Ovary (tissue), 9 donors: ENCODE data around the gene SLC51A. TPM values are rescaled to one million over a fixed set of nuclear protein-coding genes. Genes with fewer than 3 reads are reported as not detected.
"Not testable (repeated sequence)": the region's sequence is repeated elsewhere in the genome, so short reads cannot be mapped to it uniquely, and the experiment has no call there.

ENCODE experiments used
- DNase-seq, 5 donors: peaks; one replicate each; pipeline ENCODE4 v3.0.0-alpha.2; 2019 to 2020
- H3K27ac ChIP-seq, 2 donors: fragments of 200-600 bp; one replicate each; pipeline versions ENCODE4 v1.5.1 to v1.8.0; 2019 to 2022
- H3K27me3 ChIP-seq: fragments of 200-600 bp; one replicate; pipeline ENCODE4 v1.8.0; 2022
- H3K36me3 ChIP-seq: fragments of 200-600 bp; sonication (generic); one replicate; pipeline ENCODE4 v1.5.1; 2019
- H3K4me1 ChIP-seq: one replicate; pipeline ENCODE4 v1.8.1; 2013; ENCODE audit warnings: mild to moderate bottlenecking, moderate library complexity; ENCODE audit not compliant: insufficient read depth
- H3K4me3 ChIP-seq: fragments of 200-600 bp; sonication (generic); one replicate; pipeline ENCODE4 v1.5.1; 2017
- H3K9me3 ChIP-seq, 2 donors: fragments of 200-600 bp in 1 of 2; sonication (generic) in 1 of 2; one replicate each; pipeline versions ENCODE4 v1.5.1 to v1.8.1; 2013 to 2019; ENCODE audit warnings: mild to moderate bottlenecking in 1 of 2, moderate library complexity in 1 of 2
- CTCF ChIP-seq, 3 donors: fragments of 450-650 bp in 2 of 3; fragments of 200-600 bp in 1 of 3; IDR thresholded peaks; one replicate each; pipeline versions ENCODE4 v1.5.1 to v1.8.0; 2016 to 2022; ENCODE audit warnings: antibody characterized with exemption in 3 of 3, mild to moderate bottlenecking in 1 of 3
- EP300 ChIP-seq: sonication (generic); formaldehyde crosslinking; IDR thresholded peaks from one replicate; pipeline ENCODE4 v1.6.1; 2017; ENCODE audit warnings: antibody characterized with exemption
- POLR2A ChIP-seq: fragments of 450-650 bp; IDR thresholded peaks from one replicate; pipeline ENCODE4 v1.6.1; 2017; ENCODE audit warnings: antibody characterized with exemption, mild to moderate bottlenecking, moderate library complexity
- WGBS, 3 donors: extraction: QIAGEN DNeasy Blood & Tissue Kit in 1 of 3; methylation state at CpG; one replicate each; pipeline versions ENCODE4 v1.1.5 to v1.1.7; 2013 to 2017; 5-methylcytosine and 5-hydroxymethylcytosine counted together
- intact Hi-C, 4 donors: fragments of 100-400 bp; cut with DNase I; formaldehyde crosslinking; loops; one replicate each; pipeline versions ENCODE4 v1.11.0 to v1.15.1; 2022 to 2023
- polyA plus RNA-seq, 2 donors: library from polyadenylated mRNA; stranded (reverse); fragments of 200-250 nt in 1 of 2; fragments of 350-450 nt in 1 of 2; fragmentation: Illumina TruSeq in 1 of 2; extraction: RNeasy Lipid Tissue Mini Kit (QIAGEN cat#74804) in 1 of 2; gene quantifications; one replicate each; pipeline ENCODE4 v1.2.3, GENCODE V29; 2013 to 2014
- total RNA-seq, 7 donors: library from RNA; depleted of rRNA in 2 of 7; stranded (reverse); fragments of >200 nt in 2 of 7; fragmentation: NEBNext Ultra II Directional in 3 of 7; extraction: Animal tissue kit (Norgen Biotek cat#: 25700) in 3 of 7; gene quantifications; one replicate each; pipeline versions ENCODE4 v1.1.0 to v1.2.4, GENCODE V29; 2016 to 2023
- donor health status: DM: no; HTN: no; CAD: no; lungs with moderate emphysema.
- donor health status: DM: no; HTN: no; CAD: no.
- donor health status: Bipolar disorder and iron deficiency.
- donor health status: DM: yes; HTN: yes; CAD: no.
- donor health status: DM: no; HTN: no; CAD: no.
- donor health status: DM: yes; HTN: yes; CAD: no.

Gene SLC51A
- total and polyA plus RNA-seq, 9 donors: 2.6 to 14.2 (median 9.0) TPM

- DNase-seq: no peak
- 57 to 65% (median 57%) methylated on average over 4 of the region's 4 CpGs for WGBS, 3 donors
- intact Hi-C loops: no loop called here
- H3K27ac ChIP-seq: no peak overlapping the region
- no peaks in the 10 kb centered on the region for H3K27me3 ChIP-seq
- H3K9me3 ChIP-seq: no peaks in the 10 kb centered on the region
- no peak for TF ChIP-seq EP300
- TF ChIP-seq CTCF (IDR thresholded peaks at IDR 0.05): no peak
- TF ChIP-seq POLR2A: no peak
- H3K36me3 ChIP-seq: no peaks in the 10 kb centered on the region
- H3K4me3 ChIP-seq: no peak overlapping the region
- H3K4me1 ChIP-seq: peaks cover 2% of the 10 kb centered on the region
Observed at GRCh38 chr3:196240424-196240823, 24.1 kb downstream of the SLC51A start.

DNA sequence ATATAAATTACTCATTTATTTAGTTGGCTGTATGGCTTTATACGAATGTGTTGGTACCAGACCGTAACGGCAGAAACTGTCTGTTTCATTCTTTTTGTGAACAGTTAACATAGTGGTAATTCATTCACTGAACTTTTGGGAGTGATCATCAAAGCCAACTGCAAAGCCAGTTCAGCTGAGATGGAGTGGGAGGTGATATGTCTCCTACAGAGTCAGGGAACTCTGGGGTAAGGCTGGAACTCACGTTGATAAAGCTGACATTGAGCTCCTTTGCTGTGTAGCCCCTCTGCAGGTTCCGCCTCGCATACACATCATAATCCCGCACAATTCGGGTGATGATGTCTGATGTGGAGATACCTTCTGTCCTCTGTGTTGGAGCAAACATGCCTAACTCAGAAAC lies 25.4 kb downstream of the SLC51A start:
- no peak for TF ChIP-seq EP300
- TF ChIP-seq POLR2A: no peak
- TF ChIP-seq CTCF (IDR thresholded peaks at IDR 0.05): no peak
- Histone ChIP-seq H3K27me3 (no peaks in the 10 kb centered on the region), H3K4me1 (peaks cover 2% of the 10 kb centered on the region), H3K36me3 (no peaks in the 10 kb centered on the region), H3K27ac (no peak overlapping the region), H3K4me3 (no peak overlapping the region), H3K9me3 (no peaks in the 10 kb centered on the region)
- WGBS, 3 donors: 83 to 89% (median 86%) methylated on average over 8 of the region's 8 CpGs
- intact Hi-C loops: no loop called here
- DNase-seq: no peak

GRCh38 chr3:196244166-196244565 lies 27.8 kb downstream of the SLC51A start:
- WGBS, 3 donors: 96 to 98% (median 98%) methylated on average over 33 to 34 of the region's 34 CpGs
- H3K9me3 ChIP-seq, H3K4me1 ChIP-seq, H3K4me3 ChIP-seq, DNase-seq, H3K27me3 ChIP-seq, intact Hi-C loops, H3K36me3 ChIP-seq, H3K27ac ChIP-seq: not testable (repeated sequence)

GRCh38 chr3:196246612-196247308 lies 30.4 kb downstream of the SLC51A start:
- 91 to 95% (median 93%) methylated on average over 13 of the region's 13 CpGs for WGBS, 3 donors

More at GRCh38 chr3:196246612-196247308, 30.4 kb downstream of the SLC51A start:
- no peak for DNase-seq
- intact Hi-C loops: no loop called here
- Histone ChIP-seq H3K27ac (no peak overlapping the region), H3K27me3 (no peaks in the 10 kb centered on the region), H3K4me1 (no peaks in the 10 kb centered on the region), H3K4me3 (no peak overlapping the region), H3K9me3 (no peaks in the 10 kb centered on the region), H3K36me3 (no peaks in the 10 kb centered on the region)
- no peak for TF ChIP-seq CTCF (IDR thresholded peaks at IDR 0.05)
- TF ChIP-seq POLR2A: no peak
- TF ChIP-seq EP300: no peak
